ENCODE measurements around the gene CTXND2. TPM values are rescaled to one million over a fixed set of nuclear protein-coding genes. Genes with fewer than 3 reads are reported as not detected.

CTXND2 gene
- polyA plus RNA-seq, 1 of the 3 experiments (the other 2 are of a cell fraction): not detected

DNA sequence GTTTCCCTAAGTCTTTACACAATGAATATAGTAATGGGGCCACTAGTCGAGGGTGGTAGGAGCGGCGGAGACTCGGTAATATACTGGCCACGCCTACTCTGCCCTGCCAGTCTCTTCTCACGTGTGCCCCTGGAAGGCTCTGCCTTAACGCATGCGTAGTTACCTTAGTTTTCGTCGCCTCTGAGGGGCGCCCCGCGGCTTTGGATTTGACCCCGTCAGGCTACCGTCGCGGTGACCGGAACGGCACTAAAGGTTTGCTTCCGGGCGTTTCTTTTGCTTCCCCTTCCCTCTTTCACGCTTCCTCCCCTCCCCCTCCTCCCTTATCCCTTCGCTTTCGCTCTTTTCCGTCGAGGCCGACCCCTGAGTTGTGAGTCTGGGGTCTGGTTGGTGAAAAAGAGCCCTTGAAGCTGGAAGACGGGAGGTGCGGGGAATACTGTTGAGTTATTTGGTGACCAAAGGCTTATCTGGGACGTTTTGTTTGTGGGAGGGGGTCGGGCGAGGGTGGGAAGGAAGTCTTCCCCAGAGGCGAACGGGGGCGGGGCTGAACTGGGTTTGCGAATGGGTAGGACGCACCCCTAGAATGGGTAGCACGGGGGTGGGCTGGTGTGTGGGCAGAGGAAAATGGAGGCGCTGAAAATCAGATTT is 39.3 kb downstream of the CTXND2 start, which contains the start of gene SETDB1 (continued):
- peak; percentile 70; the same call in 1 of the 2 replicates for TF ChIP-seq NRF1 (IDR thresholded peaks at IDR 0.05; ENCODE audit: low read depth, low read length)
- peak; percentile 25; the same call in 1 of the 2 replicates for TF ChIP-seq GATA2 (CRISPR knock-in tag; IDR thresholded peaks at IDR 0.05)
- peak; percentile 63 for TF ChIP-seq POLR2AphosphoS5 (IDR thresholded peaks at IDR 0.05; ENCODE audit: low read depth, low read length)
- TF ChIP-seq FOSL2 (IDR thresholded peaks at IDR 0.05; ENCODE audit: borderline replicate concordance, low read depth): no peak
- TF ChIP-seq FOXM1 (IDR thresholded peaks at IDR 0.05; ENCODE audit: low read depth): no peak
- peak; percentile 67 for TF ChIP-seq PBX3 (IDR thresholded peaks at IDR 0.05)
- TF ChIP-seq GABPA (IDR thresholded peaks at IDR 0.05; ENCODE audit: low read depth): peak; percentile 98
- TF ChIP-seq NFIC (IDR thresholded peaks at IDR 0.05; ENCODE audit: borderline replicate concordance): no peak
- no peak for TF ChIP-seq EZH2phosphoT487 (IDR thresholded peaks at IDR 0.05; ENCODE audit: borderline replicate concordance, low read depth)
- TF ChIP-seq RCOR1 (IDR thresholded peaks at IDR 0.05; ENCODE audit: low read length): no peak
- TF ChIP-seq MAX (IDR thresholded peaks at IDR 0.05; ENCODE audit: low read depth): peak; percentile 98

DNA sequence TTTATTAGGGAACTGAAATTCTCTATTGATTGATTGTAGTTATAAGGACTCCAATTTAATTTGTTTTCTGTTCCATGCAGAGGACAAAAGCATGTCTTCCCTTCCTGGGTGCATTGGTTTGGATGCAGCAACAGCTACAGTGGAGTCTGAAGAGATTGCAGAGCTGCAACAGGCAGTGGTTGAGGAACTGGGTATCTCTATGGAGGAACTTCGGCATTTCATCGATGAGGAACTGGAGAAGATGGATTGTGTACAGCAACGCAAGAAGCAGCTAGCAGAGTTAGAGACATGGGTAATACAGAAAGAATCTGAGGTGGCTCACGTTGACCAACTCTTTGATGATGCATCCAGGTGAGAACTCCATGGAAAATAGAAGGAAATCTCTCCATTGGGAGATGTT is 40.7 kb downstream of the CTXND2 start:
- CTCF ChIA-PET: interaction anchor here (1.2 to 2.4 kb wide), 3 partner anchors 68 to 366 kb away, joined by 3 to 8 read pairs (median 3); partner anchors contain the start of gene MINDY1
- peaks cover 6 to 12% of the 10 kb centered on the region in 2 experiments; a peak in 2 of 4 replicates for H3K4me1 ChIP-seq (ENCODE audit: control insufficient read depth in 1 of 2, insufficient read depth in 2 of 2, low read depth in 1 of 2, low read length in 1 of 2)
- H3K36me3 ChIP-seq (replicated peaks in 1 of 2; ENCODE audit: control insufficient read depth in 1 of 2, insufficient read depth in 2 of 2, low read length in 1 of 2): peaks cover 36 to 45% of the 10 kb centered on the region in 2 experiments
- H2AFZ ChIP-seq (ENCODE audit: low read depth): no peak overlapping the region
- H3K27me3 ChIP-seq (ENCODE audit: insufficient read depth): no peaks in the 10 kb centered on the region
- 98% methylated on average over 4 of the region's 4 CpGs for WGBS (ENCODE audit: low lambda C conversion rate)
- H3K4me2 ChIP-seq: peak overlapping the region; percentile 81; the same call in 1 of the 2 replicates
- H3K79me2 ChIP-seq (ENCODE audit: insufficient read depth): peaks cover 46% of the 10 kb centered on the region
- H3K27ac ChIP-seq (ENCODE audit: low read depth in 2 of 2, low read length in 1 of 2): no peak overlapping the region
- H3K9ac ChIP-seq: no peak overlapping the region
- POLR2A ChIA-PET: interaction anchor here (0.6 kb wide), 1 partner anchor 281 kb away, joined by 3 read pairs; no protein-coding TSS in a partner anchor
- peak overlapping the region in 1 of 2 experiments; percentile 84; a peak in 1 of 4 replicates for H3K4me3 ChIP-seq (ENCODE audit: low read depth in 2 of 2, low read length in 1 of 2)
- DNase-seq: no peak
- peaks cover 10% of the 10 kb centered on the region; the same call in 1 of the 2 replicates for H3K9me3 ChIP-seq
- H4K20me1 ChIP-seq (ENCODE audit: insufficient read depth): no peaks in the 10 kb centered on the region
- no peaks in the 10 kb centered on the region for H3K9me2 ChIP-seq
- peaks cover 14% of the 10 kb centered on the region for H3F3A ChIP-seq (replicated peaks; ENCODE audit: insufficient read depth)
- TF ChIP-seq MEF2A (IDR thresholded peaks at IDR 0.05; ENCODE audit: borderline replicate concordance, low read depth): no peak
- no peak for TF ChIP-seq POLR2AphosphoS5 (IDR thresholded peaks at IDR 0.05; ENCODE audit: low read depth, low read length)
- no peak for TF ChIP-seq MAX (IDR thresholded peaks at IDR 0.05; ENCODE audit: low read depth)
- TF ChIP-seq, protein P1, sequence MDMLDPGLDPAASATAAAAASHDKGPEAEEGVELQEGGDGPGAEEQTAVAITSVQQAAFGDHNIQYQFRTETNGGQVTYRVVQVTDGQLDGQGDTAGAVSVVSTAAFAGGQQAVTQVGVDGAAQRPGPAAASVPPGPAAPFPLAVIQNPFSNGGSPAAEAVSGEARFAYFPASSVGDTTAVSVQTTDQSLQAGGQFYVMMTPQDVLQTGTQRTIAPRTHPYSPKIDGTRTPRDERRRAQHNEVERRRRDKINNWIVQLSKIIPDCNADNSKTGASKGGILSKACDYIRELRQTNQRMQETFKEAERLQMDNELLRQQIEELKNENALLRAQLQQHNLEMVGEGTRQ (IDR thresholded peaks at IDR 0.05; ENCODE audit: borderline replicate concordance, low read depth, low read length): no peak
- TF ChIP-seq REST (IDR thresholded peaks at IDR 0.05; ENCODE audit: low read depth, low read length): no peak
- TF ChIP-seq YY1 (IDR thresholded peaks at IDR 0.05; ENCODE audit: low read depth): no peak
- TF ChIP-seq EP300 (IDR thresholded peaks at IDR 0.05; ENCODE audit: borderline replicate concordance in 1 of 2, low read depth in 1 of 2, low read length in 1 of 2): no peak
- no peak for TF ChIP-seq IRF3 (IDR thresholded peaks at IDR 0.05; ENCODE audit: low read depth, low read length)
- TF ChIP-seq PBX3 (IDR thresholded peaks at IDR 0.05): no peak
- no peak for TF ChIP-seq RAD21 (IDR thresholded peaks at IDR 0.05; ENCODE audit: low read length)
- no peak for TF ChIP-seq TCF12 (IDR thresholded peaks at IDR 0.05)
- TF ChIP-seq NFIC (IDR thresholded peaks at IDR 0.05; ENCODE audit: borderline replicate concordance): no peak
- no peak for TF ChIP-seq ELF1 (IDR thresholded peaks at IDR 0.05)
- no peak for TF ChIP-seq MXI1 (IDR thresholded peaks at IDR 0.05; ENCODE audit: low read depth, low read length)
